NCI-H2107 treated with DMSO at 0.1 percent for 48 hours (cell line): ENCODE results near the gene ARHGAP35.

Experiments
- DNase-seq: peaks from one replicate; lab custom pipeline; 2025; ENCODE audit not compliant: unreplicated experiment; lab: John Stamatoyannopoulos, UW

Gene ARHGAP35

GRCh38 chr19:46901701-46902401 is 41.1 kb downstream of the ARHGAP35 start:
- DNase-seq = no peak

- no peak for DNase-seq
These were observed 41.6 kb downstream of the ARHGAP35 start for GRCh38 chr19:46902402-46902766.

- no peak for DNase-seq
These were observed 42.7 kb downstream of the ARHGAP35 start for GRCh38 chr19:46903458-46903857.

- no peak for DNase-seq
These were observed 43.6 kb downstream of the ARHGAP35 start for GRCh38 chr19:46904114-46905060.

GRCh38 chr19:46906221-46906620 is 45.4 kb downstream of the ARHGAP35 start:
- no peak for DNase-seq

GRCh38 chr19:46907880-46908279 is 47.1 kb downstream of the ARHGAP35 start:
- DNase-seq = no peak

GRCh38 chr19:46909356-46909755 is 48.6 kb downstream of the ARHGAP35 start:
- no peak for DNase-seq
